ENCODE data around the gene GALNT14. TPM values are rescaled to one million over a fixed set of nuclear protein-coding genes. Genes with fewer than 3 reads are reported as not detected.

Gene GALNT14
- total RNA-seq, 1 donor from 2014 or later, result 7.4 TPM

DNA sequence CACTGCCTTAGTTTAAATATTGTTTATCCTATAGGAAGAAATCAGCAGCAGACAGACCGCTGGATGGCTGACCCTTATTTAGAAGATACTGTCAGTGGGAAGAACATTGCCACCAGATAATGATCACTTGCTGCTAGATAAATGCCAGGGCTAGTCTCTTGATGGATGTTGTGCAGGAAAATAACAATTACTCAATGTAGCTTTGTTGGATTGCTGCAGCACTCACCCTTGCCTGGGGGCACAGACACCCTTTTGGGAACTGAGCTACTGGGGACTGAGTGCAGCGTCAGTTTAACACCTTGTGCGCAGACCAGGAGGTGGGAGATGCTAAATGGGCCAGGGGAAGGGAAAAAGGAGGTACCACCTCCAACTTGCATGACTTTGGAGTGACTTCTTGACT is 266.8 kb downstream of the GALNT14 start:
- no peaks in the 10 kb centered on the region for H3K36me3 Mint-ChIP-seq
- DNase-seq (ENCODE audit: extremely low spot score, unreplicated experiment), result no peak
- no peaks in the 10 kb centered on the region for H3K9me3 Mint-ChIP-seq
- no peak for TF ChIP-seq CTCF (conservative IDR thresholded peaks at IDR 0.05)
- H3K4me3 Mint-ChIP-seq, result peak overlapping the region; percentile 68
- H3K27me3 Mint-ChIP-seq, result peaks cover 72% of the 10 kb centered on the region
- peak overlapping the region; percentile 18 for H3K27ac Mint-ChIP-seq
- H3K4me1 Mint-ChIP-seq (ENCODE audit: unreplicated experiment), result peaks cover 12% of the 10 kb centered on the region

GRCh38 chr2:30869988-30870387 is 268.3 kb downstream of the GALNT14 start:
- Mint-ChIP-seq H3K36me3 (no peaks in the 10 kb centered on the region), H3K27ac (no peak overlapping the region), H3K27me3 (peaks cover 74% of the 10 kb centered on the region), H3K4me1 (ENCODE audit: unreplicated experiment) (peaks cover 12% of the 10 kb centered on the region), H3K4me3 (no peak overlapping the region), H3K9me3 (no peaks in the 10 kb centered on the region)
- TF ChIP-seq CTCF (conservative IDR thresholded peaks at IDR 0.05), result no peak
- no peak for DNase-seq (ENCODE audit: extremely low spot score, unreplicated experiment)

GRCh38 chr2:30867385-30867784 is 270.9 kb downstream of the GALNT14 start:
- no peak for DNase-seq (ENCODE audit: extremely low spot score, unreplicated experiment)
- no peaks in the 10 kb centered on the region for H3K36me3 Mint-ChIP-seq
- H3K27me3 Mint-ChIP-seq, result peaks cover 63% of the 10 kb centered on the region
- H3K9me3 Mint-ChIP-seq, result no peaks in the 10 kb centered on the region
- H3K4me3 Mint-ChIP-seq, result no peak overlapping the region
- no peak overlapping the region for H3K27ac Mint-ChIP-seq
- no peak for TF ChIP-seq CTCF (conservative IDR thresholded peaks at IDR 0.05)
- H3K4me1 Mint-ChIP-seq (ENCODE audit: unreplicated experiment), result peaks cover 7% of the 10 kb centered on the region

GRCh38 chr2:30866974-30867373 is 271.3 kb downstream of the GALNT14 start:
- H3K4me3 Mint-ChIP-seq, result no peak overlapping the region
- no peaks in the 10 kb centered on the region for H3K36me3 Mint-ChIP-seq
- no peak for DNase-seq (ENCODE audit: extremely low spot score, unreplicated experiment)
- TF ChIP-seq CTCF (conservative IDR thresholded peaks at IDR 0.05), result no peak
- H3K4me1 Mint-ChIP-seq (ENCODE audit: unreplicated experiment), result peaks cover 4% of the 10 kb centered on the region
- peaks cover 59% of the 10 kb centered on the region for H3K27me3 Mint-ChIP-seq
- H3K9me3 Mint-ChIP-seq, result no peaks in the 10 kb centered on the region
- no peak overlapping the region for H3K27ac Mint-ChIP-seq

GRCh38 chr2:30865892-30866681 is 272.2 kb downstream of the GALNT14 start:
- Mint-ChIP-seq H3K9me3 (no peaks in the 10 kb centered on the region), H3K27me3 (peaks cover 54% of the 10 kb centered on the region), H3K4me1 (ENCODE audit: unreplicated experiment) (no peaks in the 10 kb centered on the region), H3K36me3 (no peaks in the 10 kb centered on the region), H3K27ac (no peak overlapping the region), H3K4me3 (no peak overlapping the region)
- no peak for DNase-seq (ENCODE audit: extremely low spot score, unreplicated experiment)
- TF ChIP-seq CTCF (conservative IDR thresholded peaks at IDR 0.05), result no peak

Data from type B pancreatic cell (in vitro differentiated cells).